Gastroesophageal sphincter (tissue), 3 donors: ENCODE data around the gene R3HDM2.

Source experiments
- POLR2A ChIP-seq, 2 donors: fragments of 450-650 bp; IDR thresholded peaks; one replicate each; pipeline ENCODE4 v1.6.1; 2017; ENCODE audit warnings: antibody characterized with exemption in 2 of 2, mild to moderate bottlenecking in 2 of 2, moderate library complexity in 1 of 2
- TF ChIP-seq, protein P1 (sequence below), 4 experiments: fragments of 200-600 bp in 2 of 4; fragments of 450-650 bp in 2 of 4; sonication (generic) in 1 of 4; IDR thresholded peaks; one replicate each; pipeline ENCODE4 v1.5.1; 2017 to 2019; ENCODE audit warnings: antibody characterized with exemption in 4 of 4, mild to moderate bottlenecking in 2 of 4, moderate library complexity in 2 of 4

DNA sequence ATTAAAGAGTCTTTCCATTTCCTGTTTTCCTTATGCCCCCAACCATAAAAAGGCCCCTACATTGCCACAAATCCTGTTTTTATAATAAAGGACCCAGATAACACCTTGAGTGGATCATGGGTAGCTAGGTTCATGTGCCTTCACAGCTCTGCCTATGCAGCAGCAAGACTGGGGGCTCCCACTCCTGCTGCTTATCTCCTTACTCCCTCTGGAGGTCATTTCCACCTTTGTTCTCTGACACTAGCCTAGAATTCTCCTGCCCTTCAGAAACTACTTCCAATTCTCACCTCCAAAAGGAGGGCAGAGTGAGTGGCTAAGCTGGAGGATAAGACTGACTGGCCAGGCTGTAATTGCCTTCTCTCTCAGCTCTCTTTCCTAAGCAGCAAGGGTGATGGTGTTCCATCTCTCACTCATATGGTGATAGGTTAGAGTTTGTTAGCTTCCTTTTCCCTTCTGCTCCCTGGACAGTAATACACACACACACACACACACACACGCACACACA, 159.8 kb downstream of the R3HDM2 start:
- TF ChIP-seq, protein P1, sequence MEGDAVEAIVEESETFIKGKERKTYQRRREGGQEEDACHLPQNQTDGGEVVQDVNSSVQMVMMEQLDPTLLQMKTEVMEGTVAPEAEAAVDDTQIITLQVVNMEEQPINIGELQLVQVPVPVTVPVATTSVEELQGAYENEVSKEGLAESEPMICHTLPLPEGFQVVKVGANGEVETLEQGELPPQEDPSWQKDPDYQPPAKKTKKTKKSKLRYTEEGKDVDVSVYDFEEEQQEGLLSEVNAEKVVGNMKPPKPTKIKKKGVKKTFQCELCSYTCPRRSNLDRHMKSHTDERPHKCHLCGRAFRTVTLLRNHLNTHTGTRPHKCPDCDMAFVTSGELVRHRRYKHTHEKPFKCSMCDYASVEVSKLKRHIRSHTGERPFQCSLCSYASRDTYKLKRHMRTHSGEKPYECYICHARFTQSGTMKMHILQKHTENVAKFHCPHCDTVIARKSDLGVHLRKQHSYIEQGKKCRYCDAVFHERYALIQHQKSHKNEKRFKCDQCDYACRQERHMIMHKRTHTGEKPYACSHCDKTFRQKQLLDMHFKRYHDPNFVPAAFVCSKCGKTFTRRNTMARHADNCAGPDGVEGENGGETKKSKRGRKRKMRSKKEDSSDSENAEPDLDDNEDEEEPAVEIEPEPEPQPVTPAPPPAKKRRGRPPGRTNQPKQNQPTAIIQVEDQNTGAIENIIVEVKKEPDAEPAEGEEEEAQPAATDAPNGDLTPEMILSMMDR (IDR thresholded peaks at IDR 0.05), result no peak
- no peak for TF ChIP-seq POLR2A (IDR thresholded peaks at IDR 0.05)
